SK-N-SH (cell line): ENCODE results near the gene DDX4. TPM values are rescaled to one million over a fixed set of nuclear protein-coding genes. Genes with fewer than 3 reads are reported as not detected.

Experiments used
- CTCF ChIA-PET: fragments of 300-600, 350-600 bp; formaldehyde crosslinking; extraction: SDS; loops from one replicate; lab custom pipeline; 2021; lab: Yijun Ruan, JAX
- POLR2A ChIA-PET: fragments of 350-600 bp; sonication (Branson Sonifier 250); formaldehyde crosslinking; extraction: SDS; loops from one replicate; lab custom pipeline; 2020; ENCODE audit warnings: antibody characterized with exemption, inconsistent platforms; lab: Yijun Ruan, JAX
- DNase-seq: peaks from one replicate; pipeline ENCODE4 v3.0.0; 2012
- H2AFZ ChIP-seq: fragments of 200-600 bp; sonication (generic); 2 replicates; pipeline ENCODE4 v1.8.1; 2016; ENCODE audit warnings: antibody characterized with exemption, mild to moderate bottlenecking, low read depth
- H3F3A ChIP-seq: fragments of 200-600 bp; sonication (generic); replicated peaks from 2 replicates; pipeline ENCODE3; 2016; ENCODE audit warnings: antibody characterized with exemption, mild to moderate bottlenecking; ENCODE audit not compliant: insufficient read depth
- H3K27ac ChIP-seq, 2 experiments: fragments of 200-500 bp in 1 of 2; fragments of 200-600 bp in 1 of 2; sonication (Bioruptor generic) in 1 of 2; sonication (generic), shearing (Covaris generic) in 1 of 2; 2 replicates each; pipeline versions ENCODE4 v1.5.1 to v1.6.1; 2014 to 2016; ENCODE audit warnings: low read depth in 2 of 2, inconsistent platforms in 1 of 2, low read length in 1 of 2, mild to moderate bottlenecking in 1 of 2, mixed read lengths in 1 of 2
- H3K27me3 ChIP-seq: fragments of 200-600 bp; sonication (generic), shearing (Covaris generic); 2 replicates; pipeline ENCODE4 v1.6.1; 2016; ENCODE audit warnings: mixed run types; ENCODE audit not compliant: insufficient read depth
- H3K36me3 ChIP-seq, 2 experiments: fragments of 200-500 bp in 1 of 2; fragments of 200-600 bp in 1 of 2; sonication (Bioruptor generic) in 1 of 2; sonication (generic) in 1 of 2; replicated peaks in 1 of 2; 2 replicates each; pipeline versions ENCODE3 to v1.5.1; 2014 to 2016; ENCODE audit warnings: low read length in 1 of 2, mild to moderate bottlenecking in 1 of 2; ENCODE audit not compliant: insufficient read depth in 2 of 2, control insufficient read depth in 1 of 2
- H3K4me1 ChIP-seq, 2 experiments: fragments of 200-500 bp in 1 of 2; fragments of 200-600 bp in 1 of 2; sonication (Bioruptor generic) in 1 of 2; sonication (generic), shearing (Covaris generic) in 1 of 2; 2 replicates each; pipeline versions ENCODE4 v1.5.1 to v1.6.1; 2014 to 2016; ENCODE audit warnings: low read depth in 1 of 2, low read length in 1 of 2, mixed run types in 1 of 2; ENCODE audit not compliant: insufficient read depth in 2 of 2, control insufficient read depth in 1 of 2
- H3K4me2 ChIP-seq: fragments of 200-600 bp; sonication (generic), shearing (Covaris generic); 2 replicates; pipeline ENCODE4 v1.6.1; 2017; ENCODE audit warnings: mixed run types
- H3K4me3 ChIP-seq, 2 experiments: fragments of 200-500 bp in 1 of 2; fragments of 200-600 bp in 1 of 2; sonication (Bioruptor generic) in 1 of 2; sonication (generic), shearing (Covaris generic) in 1 of 2; 2 replicates each; pipeline versions ENCODE4 v1.5.1 to v1.8.1; 2014 to 2016; ENCODE audit warnings: low read depth in 2 of 2, inconsistent platforms in 1 of 2, low read length in 1 of 2, mild to moderate bottlenecking in 1 of 2, mixed read lengths in 1 of 2, moderate library complexity in 1 of 2
- H3K79me2 ChIP-seq: fragments of 200-600 bp; sonication (generic); 2 replicates; pipeline ENCODE4 v1.8.1; 2017; ENCODE audit warnings: mild to moderate bottlenecking; ENCODE audit not compliant: insufficient read depth
- H3K9ac ChIP-seq: fragments of 200-600 bp; sonication (generic); 2 replicates; pipeline ENCODE4 v1.6.1; 2017; ENCODE audit warnings: mixed run types
- H3K9me2 ChIP-seq: fragments of 200-600 bp; sonication (generic); 2 replicates; pipeline ENCODE4 v1.6.1; 2017; ENCODE audit warnings: mixed run types
- H3K9me3 ChIP-seq: fragments of 200-600 bp; sonication (generic); 2 replicates; pipeline ENCODE4 v1.6.1; 2017; ENCODE audit warnings: mixed run types, mild to moderate bottlenecking, moderate library complexity
- H4K20me1 ChIP-seq: fragments of 200-600 bp; sonication (generic); 2 replicates; pipeline ENCODE4 v1.6.1; 2017; ENCODE audit warnings: mild to moderate bottlenecking, mixed run types; ENCODE audit not compliant: insufficient read depth
- CHD2 ChIP-seq: fragments of 150-350 bp; IDR thresholded peaks from 2 replicates; pipeline ENCODE4 v1.6.1; 2018; ENCODE audit warnings: low read length; ENCODE audit not compliant: partially characterized antibody
- ELF1 ChIP-seq: IDR thresholded peaks from 2 replicates; pipeline ENCODE4 v1.4.0; 2012
- EP300 ChIP-seq, 2 experiments: IDR thresholded peaks; 2 replicates each; pipeline versions ENCODE4 v1.4.0 to v1.6.1; 2012; ENCODE audit warnings: borderline replicate concordance in 1 of 2, low read depth in 1 of 2, low read length in 1 of 2
- EZH2phosphoT487 ChIP-seq: fragments of 200-600 bp; sonication (generic); IDR thresholded peaks from 2 replicates; pipeline ENCODE4 v1.6.1; 2017; ENCODE audit warnings: low read depth, mixed run types, mild to moderate bottlenecking, antibody characterized with exemption, moderate library complexity, borderline replicate concordance
- FOSL2 ChIP-seq: IDR thresholded peaks from 2 replicates; pipeline ENCODE4 v1.4.0; 2012; ENCODE audit warnings: low read depth, mild to moderate bottlenecking, moderate library complexity, borderline replicate concordance
- FOXJ3 ChIP-seq: sonication (generic); formaldehyde crosslinking; IDR thresholded peaks from 2 replicates; pipeline ENCODE4 v1.5.1; 2020; ENCODE audit warnings: mild to moderate bottlenecking, missing genetic modification reagents
- FOXM1 ChIP-seq: IDR thresholded peaks from 2 replicates; pipeline ENCODE4 v1.4.0; 2012; ENCODE audit warnings: low read depth, mild to moderate bottlenecking
- GATA2 ChIP-seq: sonication (generic); formaldehyde crosslinking; IDR thresholded peaks from 2 replicates; pipeline ENCODE4 v1.5.0; 2020; ENCODE audit warnings: mild to moderate bottlenecking, missing genetic modification reagents
- NFIC ChIP-seq: IDR thresholded peaks from 2 replicates; pipeline ENCODE4 v1.4.0; 2012; ENCODE audit warnings: borderline replicate concordance
- RXRA ChIP-seq: IDR thresholded peaks from 2 replicates; pipeline ENCODE4 v1.4.0; 2012; ENCODE audit warnings: low read depth, mild to moderate bottlenecking, borderline replicate concordance
- SIN3A ChIP-seq: IDR thresholded peaks from 2 replicates; pipeline ENCODE4 v1.6.1; 2012; ENCODE audit warnings: low read depth, mild to moderate bottlenecking, low read length, moderate library complexity, borderline replicate concordance
- SMC3 ChIP-seq: IDR thresholded peaks from 2 replicates; pipeline ENCODE4 v1.6.1; 2012; ENCODE audit warnings: low read depth, low read length, improper control_type of control experiment
- TAF1 ChIP-seq: IDR thresholded peaks from 2 replicates; pipeline ENCODE4 v1.6.1; 2012; ENCODE audit warnings: low read depth, mild to moderate bottlenecking, low read length, moderate library complexity, borderline replicate concordance
- TCF12 ChIP-seq: IDR thresholded peaks from 2 replicates; pipeline ENCODE4 v1.4.0; 2012
- TEAD4 ChIP-seq: IDR thresholded peaks from 2 replicates; pipeline ENCODE4 v1.4.0; 2012; ENCODE audit warnings: mild to moderate bottlenecking, borderline replicate concordance; ENCODE audit not compliant: insufficient read depth
- WGBS: methylation state at CpG from one replicate; pipeline ENCODE4 v1.1.6; 2017; ENCODE audit warnings: low lambda C conversion rate; 5-methylcytosine and 5-hydroxymethylcytosine counted together
- polyA plus RNA-seq, 3 experiments: library from polyadenylated mRNA; depleted of rRNA; stranded (reverse); fragments of >200 nt; gene quantifications; 2 replicates each; pipeline ENCODE4 v1.2.3, GENCODE V29; 2012
- TF ChIP-seq, protein P1 (sequence below): fragments of 150-350 bp; IDR thresholded peaks from 2 replicates; pipeline ENCODE4 v1.6.1; 2017; ENCODE audit warnings: antibody characterized with exemption, low read length, low read depth, borderline replicate concordance
- TF ChIP-seq, protein P2 (sequence below): IDR thresholded peaks from 2 replicates; pipeline ENCODE4 v1.4.0; 2012; ENCODE audit warnings: low read depth, borderline replicate concordance
- TF ChIP-seq, protein P3 (sequence below): IDR thresholded peaks from 2 replicates; pipeline ENCODE4 v1.6.1; 2012; ENCODE audit warnings: mild to moderate bottlenecking, low read depth, low read length, moderate library complexity
- TF ChIP-seq, protein P4 (sequence below): fragments of 150-350 bp; IDR thresholded peaks from 2 replicates; pipeline ENCODE4 v1.6.1; 2016; ENCODE audit warnings: mild to moderate bottlenecking, low read depth, low read length

The DDX4 gene
- polyA plus RNA-seq, 1 of the 3 experiments (the other 2 are of a cell fraction), result not detected

DNA sequence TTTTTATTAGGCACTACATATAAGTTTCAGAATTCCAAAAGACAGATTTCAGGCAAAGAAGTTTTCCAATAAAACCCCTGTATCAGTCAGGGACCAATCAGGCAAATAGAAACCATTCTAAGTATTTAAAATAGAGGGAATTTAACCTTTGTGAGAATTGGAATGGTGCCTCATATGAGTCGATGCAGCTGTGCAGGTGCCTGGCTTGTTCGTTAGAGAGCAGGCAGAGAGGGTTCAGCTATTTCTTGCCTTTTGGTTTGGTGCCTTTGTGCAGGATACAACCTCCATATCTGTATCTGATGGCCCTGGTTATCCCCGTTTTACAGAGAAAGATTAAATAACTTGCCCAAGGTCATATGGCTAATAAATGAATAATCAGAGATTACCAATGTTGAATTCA, 6.0 kb upstream of the DDX4 start (continued):
- TF ChIP-seq, protein P1, sequence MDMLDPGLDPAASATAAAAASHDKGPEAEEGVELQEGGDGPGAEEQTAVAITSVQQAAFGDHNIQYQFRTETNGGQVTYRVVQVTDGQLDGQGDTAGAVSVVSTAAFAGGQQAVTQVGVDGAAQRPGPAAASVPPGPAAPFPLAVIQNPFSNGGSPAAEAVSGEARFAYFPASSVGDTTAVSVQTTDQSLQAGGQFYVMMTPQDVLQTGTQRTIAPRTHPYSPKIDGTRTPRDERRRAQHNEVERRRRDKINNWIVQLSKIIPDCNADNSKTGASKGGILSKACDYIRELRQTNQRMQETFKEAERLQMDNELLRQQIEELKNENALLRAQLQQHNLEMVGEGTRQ, result no peak
- TF ChIP-seq, protein P2, sequence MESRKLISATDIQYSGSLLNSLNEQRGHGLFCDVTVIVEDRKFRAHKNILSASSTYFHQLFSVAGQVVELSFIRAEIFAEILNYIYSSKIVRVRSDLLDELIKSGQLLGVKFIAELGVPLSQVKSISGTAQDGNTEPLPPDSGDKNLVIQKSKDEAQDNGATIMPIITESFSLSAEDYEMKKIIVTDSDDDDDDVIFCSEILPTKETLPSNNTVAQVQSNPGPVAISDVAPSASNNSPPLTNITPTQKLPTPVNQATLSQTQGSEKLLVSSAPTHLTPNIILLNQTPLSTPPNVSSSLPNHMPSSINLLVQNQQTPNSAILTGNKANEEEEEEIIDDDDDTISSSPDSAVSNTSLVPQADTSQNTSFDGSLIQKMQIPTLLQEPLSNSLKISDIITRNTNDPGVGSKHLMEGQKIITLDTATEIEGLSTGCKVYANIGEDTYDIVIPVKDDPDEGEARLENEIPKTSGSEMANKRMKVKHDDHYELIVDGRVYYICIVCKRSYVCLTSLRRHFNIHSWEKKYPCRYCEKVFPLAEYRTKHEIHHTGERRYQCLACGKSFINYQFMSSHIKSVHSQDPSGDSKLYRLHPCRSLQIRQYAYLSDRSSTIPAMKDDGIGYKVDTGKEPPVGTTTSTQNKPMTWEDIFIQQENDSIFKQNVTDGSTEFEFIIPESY, result no peak
- TF ChIP-seq GATA2 (CRISPR knock-in tag), result no peak
- TF ChIP-seq EP300 (IDR thresholded peaks at IDR 0.05; ENCODE audit: borderline replicate concordance in 1 of 2, low read depth in 1 of 2, low read length in 1 of 2), result no peak
- TF ChIP-seq FOXM1, result no peak
- TF ChIP-seq TAF1, result no peak

DNA sequence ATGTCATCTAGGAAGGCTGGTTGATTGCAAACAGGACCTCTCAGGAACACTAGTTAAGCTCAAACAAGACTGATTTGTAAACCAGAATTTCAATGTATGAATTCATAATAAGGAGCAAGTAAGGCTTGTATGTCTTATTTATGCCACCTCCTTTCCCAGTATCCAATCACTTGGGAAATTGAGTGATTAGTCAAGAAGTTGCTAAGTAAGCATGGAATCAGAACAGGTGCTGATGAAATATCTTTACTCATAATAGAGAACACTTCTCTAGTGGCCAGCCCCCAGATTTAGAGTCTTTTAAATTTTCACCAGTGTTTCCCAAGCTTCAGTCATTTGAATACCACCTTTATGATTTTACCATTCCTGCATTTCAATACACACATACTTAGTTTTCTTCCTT, 5.3 kb upstream of the DDX4 start:
- Histone ChIP-seq H3K79me2 (no peaks in the 10 kb centered on the region), H3K4me3 (no peak overlapping the region), H3K27ac (no peak overlapping the region), H2AFZ (no peak overlapping the region), H3F3A (no peaks in the 10 kb centered on the region), H3K4me2 (no peak overlapping the region), H3K9me2 (no peaks in the 10 kb centered on the region), H3K4me1 (no peaks in the 10 kb centered on the region), H3K27me3 (no peaks in the 10 kb centered on the region), H3K9me3 (no peaks in the 10 kb centered on the region), H3K36me3 (no peaks in the 10 kb centered on the region), H4K20me1 (no peaks in the 10 kb centered on the region), H3K9ac (no peak overlapping the region)
- TF ChIP-seq EZH2phosphoT487 (no peak), TCF12 (no peak), ELF1 (no peak), NFIC (no peak), SMC3 (no peak), EP300 (IDR thresholded peaks at IDR 0.05; ENCODE audit: borderline replicate concordance in 1 of 2, low read depth in 1 of 2, low read length in 1 of 2) (no peak), SIN3A (no peak), CHD2 (no peak), FOXM1 (no peak), FOSL2 (no peak)
- POLR2A ChIA-PET, result no interaction called here
- no peak for DNase-seq
- CTCF ChIA-PET, result no interaction called here

DNA sequence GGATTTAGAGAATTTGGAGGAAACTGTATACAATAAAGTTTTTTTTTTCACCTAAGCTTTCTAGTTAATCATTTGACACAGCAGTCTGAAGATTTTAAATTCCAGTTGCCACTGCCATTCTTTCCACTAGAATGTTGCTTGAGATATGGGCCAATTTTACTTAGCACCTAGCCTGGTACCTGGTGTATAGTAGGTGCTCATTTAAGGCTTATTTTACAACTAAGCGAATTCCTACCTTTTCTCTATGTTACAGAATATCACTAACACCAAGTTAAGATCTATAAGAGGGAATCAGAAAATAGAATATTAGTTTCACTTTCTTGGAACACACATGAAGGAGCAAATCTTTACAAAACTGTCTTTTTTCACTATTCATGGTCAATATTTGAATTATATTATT, 3.2 kb upstream of the DDX4 start:
- WGBS, result 95% methylated on average over 1 of the region's 1 CpG
- no peak overlapping the region for H3K27ac ChIP-seq
- no peaks in the 10 kb centered on the region for H3K9me3 ChIP-seq
- H4K20me1 ChIP-seq, result no peaks in the 10 kb centered on the region
- no peak for DNase-seq
- H3K27me3 ChIP-seq, result no peaks in the 10 kb centered on the region
- no peaks in the 10 kb centered on the region for H3K9me2 ChIP-seq
- no peaks in the 10 kb centered on the region for H3K79me2 ChIP-seq
- ChIA-PET CTCF (no interaction called here), POLR2A (no interaction called here)
- no peak overlapping the region for H3K9ac ChIP-seq
- TF ChIP-seq EP300 (IDR thresholded peaks at IDR 0.05; ENCODE audit: borderline replicate concordance in 1 of 2, low read depth in 1 of 2, low read length in 1 of 2) (no peak), EZH2phosphoT487 (no peak), TCF12 (no peak), TEAD4 (no peak), FOXJ3 (CRISPR knock-in tag) (no peak), RXRA (no peak), TAF1 (no peak)
- TF ChIP-seq, protein P3, sequence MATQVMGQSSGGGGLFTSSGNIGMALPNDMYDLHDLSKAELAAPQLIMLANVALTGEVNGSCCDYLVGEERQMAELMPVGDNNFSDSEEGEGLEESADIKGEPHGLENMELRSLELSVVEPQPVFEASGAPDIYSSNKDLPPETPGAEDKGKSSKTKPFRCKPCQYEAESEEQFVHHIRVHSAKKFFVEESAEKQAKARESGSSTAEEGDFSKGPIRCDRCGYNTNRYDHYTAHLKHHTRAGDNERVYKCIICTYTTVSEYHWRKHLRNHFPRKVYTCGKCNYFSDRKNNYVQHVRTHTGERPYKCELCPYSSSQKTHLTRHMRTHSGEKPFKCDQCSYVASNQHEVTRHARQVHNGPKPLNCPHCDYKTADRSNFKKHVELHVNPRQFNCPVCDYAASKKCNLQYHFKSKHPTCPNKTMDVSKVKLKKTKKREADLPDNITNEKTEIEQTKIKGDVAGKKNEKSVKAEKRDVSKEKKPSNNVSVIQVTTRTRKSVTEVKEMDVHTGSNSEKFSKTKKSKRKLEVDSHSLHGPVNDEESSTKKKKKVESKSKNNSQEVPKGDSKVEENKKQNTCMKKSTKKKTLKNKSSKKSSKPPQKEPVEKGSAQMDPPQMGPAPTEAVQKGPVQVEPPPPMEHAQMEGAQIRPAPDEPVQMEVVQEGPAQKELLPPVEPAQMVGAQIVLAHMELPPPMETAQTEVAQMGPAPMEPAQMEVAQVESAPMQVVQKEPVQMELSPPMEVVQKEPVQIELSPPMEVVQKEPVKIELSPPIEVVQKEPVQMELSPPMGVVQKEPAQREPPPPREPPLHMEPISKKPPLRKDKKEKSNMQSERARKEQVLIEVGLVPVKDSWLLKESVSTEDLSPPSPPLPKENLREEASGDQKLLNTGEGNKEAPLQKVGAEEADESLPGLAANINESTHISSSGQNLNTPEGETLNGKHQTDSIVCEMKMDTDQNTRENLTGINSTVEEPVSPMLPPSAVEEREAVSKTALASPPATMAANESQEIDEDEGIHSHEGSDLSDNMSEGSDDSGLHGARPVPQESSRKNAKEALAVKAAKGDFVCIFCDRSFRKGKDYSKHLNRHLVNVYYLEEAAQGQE, result no peak
- TF ChIP-seq, protein P4, sequence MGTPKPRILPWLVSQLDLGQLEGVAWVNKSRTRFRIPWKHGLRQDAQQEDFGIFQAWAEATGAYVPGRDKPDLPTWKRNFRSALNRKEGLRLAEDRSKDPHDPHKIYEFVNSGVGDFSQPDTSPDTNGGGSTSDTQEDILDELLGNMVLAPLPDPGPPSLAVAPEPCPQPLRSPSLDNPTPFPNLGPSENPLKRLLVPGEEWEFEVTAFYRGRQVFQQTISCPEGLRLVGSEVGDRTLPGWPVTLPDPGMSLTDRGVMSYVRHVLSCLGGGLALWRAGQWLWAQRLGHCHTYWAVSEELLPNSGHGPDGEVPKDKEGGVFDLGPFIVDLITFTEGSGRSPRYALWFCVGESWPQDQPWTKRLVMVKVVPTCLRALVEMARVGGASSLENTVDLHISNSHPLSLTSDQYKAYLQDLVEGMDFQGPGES, result no peak
- no peak overlapping the region for H2AFZ ChIP-seq
- no peaks in the 10 kb centered on the region for H3K4me1 ChIP-seq
- H3F3A ChIP-seq, result no peaks in the 10 kb centered on the region
- H3K4me2 ChIP-seq, result no peak overlapping the region
- no peaks in the 10 kb centered on the region for H3K36me3 ChIP-seq
- no peak overlapping the region for H3K4me3 ChIP-seq
